ENCODE data around the gene OR5H2. TPM values are rescaled to one million over a fixed set of nuclear protein-coding genes. Genes with fewer than 3 reads are reported as not detected.
A peak's percentile ranks its signal among the peaks of the same experiment; 100 is the strongest.

OR5H2 gene
- total RNA-seq, 1 donor from 2014 or later, result not detected

DNA sequence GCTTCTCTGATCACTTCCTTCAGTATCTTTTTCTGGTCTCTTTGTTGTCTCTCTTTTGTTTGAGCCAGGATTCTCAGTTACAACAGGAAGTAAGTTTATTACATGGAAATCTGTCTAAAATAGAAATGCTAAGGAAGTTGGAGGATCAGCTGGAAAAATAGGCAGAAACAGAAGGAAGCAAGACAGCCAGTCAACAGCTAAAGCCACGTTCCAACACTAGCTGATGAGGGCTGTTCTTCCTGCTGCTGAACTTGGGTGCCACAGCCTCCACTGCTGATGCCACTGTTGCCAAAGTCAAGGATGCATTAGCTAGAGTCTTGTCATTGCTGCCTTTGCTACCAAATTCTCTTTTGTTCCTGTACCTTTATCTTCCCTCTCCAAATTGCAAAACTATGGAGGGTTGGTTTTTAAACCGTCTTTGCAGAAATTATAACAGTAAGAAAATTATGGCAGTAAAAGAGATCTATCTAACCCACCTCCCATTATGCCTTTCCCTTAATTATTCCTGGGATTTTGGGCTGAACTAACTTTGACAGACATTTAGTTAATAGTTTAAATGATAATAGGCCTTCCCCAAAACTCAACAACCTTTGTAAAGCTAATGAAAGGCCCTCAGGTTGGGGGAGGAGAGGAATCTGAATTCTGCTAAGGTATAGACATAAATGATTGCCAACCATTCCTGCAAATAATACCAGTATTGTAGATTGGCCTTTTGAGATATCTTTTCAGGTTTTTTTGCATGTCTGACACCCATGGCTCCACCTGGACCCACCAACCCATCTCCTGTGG lies 44.0 kb downstream of the OR5H2 start:
- Mint-ChIP-seq H3K4me1 (peaks cover 9% of the 10 kb centered on the region), H3K27me3 (ENCODE audit: low read depth) (peaks cover 16% of the 10 kb centered on the region), H3K4me3 (no peak overlapping the region), H3K27ac (no peak overlapping the region), H3K36me3 (no peaks in the 10 kb centered on the region), H3K9me3 (no peaks in the 10 kb centered on the region)
- TF ChIP-seq, protein P1, sequence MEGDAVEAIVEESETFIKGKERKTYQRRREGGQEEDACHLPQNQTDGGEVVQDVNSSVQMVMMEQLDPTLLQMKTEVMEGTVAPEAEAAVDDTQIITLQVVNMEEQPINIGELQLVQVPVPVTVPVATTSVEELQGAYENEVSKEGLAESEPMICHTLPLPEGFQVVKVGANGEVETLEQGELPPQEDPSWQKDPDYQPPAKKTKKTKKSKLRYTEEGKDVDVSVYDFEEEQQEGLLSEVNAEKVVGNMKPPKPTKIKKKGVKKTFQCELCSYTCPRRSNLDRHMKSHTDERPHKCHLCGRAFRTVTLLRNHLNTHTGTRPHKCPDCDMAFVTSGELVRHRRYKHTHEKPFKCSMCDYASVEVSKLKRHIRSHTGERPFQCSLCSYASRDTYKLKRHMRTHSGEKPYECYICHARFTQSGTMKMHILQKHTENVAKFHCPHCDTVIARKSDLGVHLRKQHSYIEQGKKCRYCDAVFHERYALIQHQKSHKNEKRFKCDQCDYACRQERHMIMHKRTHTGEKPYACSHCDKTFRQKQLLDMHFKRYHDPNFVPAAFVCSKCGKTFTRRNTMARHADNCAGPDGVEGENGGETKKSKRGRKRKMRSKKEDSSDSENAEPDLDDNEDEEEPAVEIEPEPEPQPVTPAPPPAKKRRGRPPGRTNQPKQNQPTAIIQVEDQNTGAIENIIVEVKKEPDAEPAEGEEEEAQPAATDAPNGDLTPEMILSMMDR (IDR thresholded peaks at IDR 0.05; ENCODE audit: unreplicated experiment), result no peak
- no peak for DNase-seq (ENCODE audit: low spot score in 2 of 2, unreplicated experiment in 2 of 2)

DNA sequence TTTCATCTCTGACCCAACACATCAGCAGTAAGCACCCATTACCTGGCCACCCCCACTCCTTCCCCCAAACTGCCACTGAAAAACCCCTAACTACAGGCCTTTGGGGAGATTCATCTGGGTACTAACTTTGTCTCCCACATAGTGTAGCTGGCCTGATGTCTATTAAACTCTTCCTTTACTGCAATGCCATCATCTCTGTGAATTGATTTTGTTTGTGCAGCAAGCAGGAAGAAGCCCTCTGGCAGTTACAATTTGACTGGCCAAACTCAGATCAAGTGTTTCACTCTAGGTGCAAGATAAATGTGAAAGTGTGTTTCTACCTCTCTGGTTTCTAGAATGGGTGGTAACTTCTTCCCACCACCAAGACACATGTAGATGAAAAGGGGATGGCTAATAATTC lies 44.6 kb downstream of the OR5H2 start:
- TF ChIP-seq, protein P1 (IDR thresholded peaks at IDR 0.05; ENCODE audit: unreplicated experiment), result no peak
- Mint-ChIP-seq H3K4me1 (peaks cover 9% of the 10 kb centered on the region), H3K4me3 (no peak overlapping the region), H3K27me3 (ENCODE audit: low read depth) (peaks cover 23% of the 10 kb centered on the region), H3K27ac (no peak overlapping the region), H3K9me3 (no peaks in the 10 kb centered on the region), H3K36me3 (no peaks in the 10 kb centered on the region)
- no peak for DNase-seq (ENCODE audit: low spot score in 2 of 2, unreplicated experiment in 2 of 2)

DNA sequence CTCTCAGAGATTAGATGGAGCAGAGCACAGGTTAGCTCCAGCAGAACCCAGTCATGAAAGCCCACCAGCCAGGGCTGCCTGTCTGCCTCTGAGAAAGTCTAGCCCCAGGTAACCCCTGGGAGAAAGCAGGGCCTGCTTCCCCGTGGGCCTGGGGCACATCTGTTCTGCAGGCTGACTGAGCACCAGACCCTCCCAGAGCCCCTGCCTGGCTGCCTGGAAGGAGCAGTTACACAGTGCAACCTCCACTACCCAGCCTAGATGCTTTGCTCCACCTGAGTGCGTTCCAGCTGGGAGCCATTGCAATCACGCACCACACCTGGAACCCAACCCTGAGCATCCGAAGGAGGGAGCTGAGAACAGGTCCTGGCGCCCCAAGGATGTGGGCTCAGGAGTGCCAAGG lies 46.6 kb downstream of the OR5H2 start:
- Mint-ChIP-seq H3K9me3 (no peaks in the 10 kb centered on the region), H3K36me3 (no peaks in the 10 kb centered on the region), H3K4me3 (no peak overlapping the region), H3K27me3 (ENCODE audit: low read depth) (peaks cover 35% of the 10 kb centered on the region), H3K27ac (no peak overlapping the region), H3K4me1 (peaks cover 9% of the 10 kb centered on the region)
- no peak for DNase-seq (ENCODE audit: low spot score in 2 of 2, unreplicated experiment in 2 of 2)
- TF ChIP-seq, protein P1 (IDR thresholded peaks at IDR 0.05; ENCODE audit: unreplicated experiment), result no peak

DNA sequence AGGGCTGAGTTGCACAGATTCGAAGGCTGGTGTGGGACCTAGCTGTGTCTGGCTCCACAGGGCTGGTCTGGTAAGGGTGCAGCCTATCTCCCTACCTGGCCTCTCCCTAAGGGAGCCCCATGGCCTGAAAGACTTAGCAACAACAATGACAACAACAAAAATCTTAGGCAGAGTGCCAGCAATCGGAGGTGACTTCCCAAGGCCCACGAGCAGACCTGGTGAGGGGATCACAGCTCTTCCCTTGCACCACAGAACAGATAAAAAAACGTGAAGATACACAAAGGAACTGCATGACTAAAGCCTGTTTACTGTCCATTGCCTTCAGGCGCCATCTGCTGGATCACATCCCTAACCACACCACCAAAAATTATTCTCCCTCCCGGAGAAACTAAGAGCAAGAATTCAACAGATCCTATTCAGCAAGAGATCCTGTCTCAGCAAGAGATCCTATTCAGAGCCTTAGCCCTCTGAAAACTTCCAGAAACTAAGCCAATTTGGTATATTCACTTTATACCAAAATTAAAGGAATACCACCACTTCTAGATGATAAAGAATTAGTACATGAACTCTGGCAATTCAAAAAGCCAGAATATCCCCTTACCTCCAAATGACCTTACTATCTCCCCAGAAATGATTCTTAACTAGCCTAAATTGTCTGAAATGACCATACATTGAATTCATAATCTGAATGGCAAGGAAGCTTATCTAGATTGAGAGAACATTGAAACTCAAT lies 47.3 kb downstream of the OR5H2 start:
- H3K27ac Mint-ChIP-seq, result no peak overlapping the region
- DNase-seq (ENCODE audit: low spot score in 2 of 2, unreplicated experiment in 2 of 2), result peak in 1 of 2 experiments; percentile 45
- no peaks in the 10 kb centered on the region for H3K36me3 Mint-ChIP-seq
- H3K4me1 Mint-ChIP-seq, result peaks cover 9% of the 10 kb centered on the region
- H3K9me3 Mint-ChIP-seq, result no peaks in the 10 kb centered on the region
- TF ChIP-seq, protein P1 (IDR thresholded peaks at IDR 0.05; ENCODE audit: unreplicated experiment), result peak; percentile 55
- peaks cover 39% of the 10 kb centered on the region for H3K27me3 Mint-ChIP-seq (ENCODE audit: low read depth)
- no peak overlapping the region for H3K4me3 Mint-ChIP-seq

DNA sequence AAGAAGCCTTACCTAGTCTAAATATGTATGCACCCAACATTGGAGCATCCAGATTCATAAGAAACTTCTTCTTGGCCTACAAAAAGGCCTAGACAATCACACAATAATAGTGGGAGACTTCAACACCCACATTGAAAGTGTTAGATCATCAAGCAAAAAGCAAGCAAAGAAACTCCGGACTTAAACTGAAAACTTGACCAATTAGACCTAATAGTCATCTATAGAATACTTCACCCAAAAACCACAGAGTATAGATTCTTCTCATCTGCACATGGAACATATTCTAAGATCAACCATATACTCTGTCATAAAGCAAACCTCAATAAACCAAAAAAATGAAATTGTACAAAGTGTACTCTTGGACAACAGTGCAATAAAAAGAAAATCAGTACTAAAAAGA lies 49.0 kb downstream of the OR5H2 start:
- H3K4me3 Mint-ChIP-seq, result no peak overlapping the region
- H3K9me3 Mint-ChIP-seq, result no peaks in the 10 kb centered on the region
- no peak overlapping the region for H3K27ac Mint-ChIP-seq

More for the DNA sequence above, 49.0 kb downstream of the OR5H2 start:
- Mint-ChIP-seq H3K4me1 (no peaks in the 10 kb centered on the region), H3K36me3 (no peaks in the 10 kb centered on the region), H3K27me3 (ENCODE audit: low read depth) (peaks cover 43% of the 10 kb centered on the region)
- TF ChIP-seq, protein P1 (IDR thresholded peaks at IDR 0.05; ENCODE audit: unreplicated experiment), result no peak
- no peak for DNase-seq (ENCODE audit: low spot score in 2 of 2, unreplicated experiment in 2 of 2)

Other genes with a start within 250 kb of the OR5H2 start
- gene GABRR3, start 247.2 kb upstream of the OR5H2 start, total RNA-seq, result not detected in 3 replicates
- gene OR5AC2, start 195.3 kb upstream of the OR5H2 start, total RNA-seq, result not detected in 3 replicates
- gene OR5H1, start 151.8 kb upstream of the OR5H2 start, total RNA-seq, result not detected in 3 replicates
- gene OR5H14, start 135.0 kb upstream of the OR5H2 start, total RNA-seq, result not detected in 3 replicates
- gene OR5H15, start 115.8 kb upstream of the OR5H2 start, total RNA-seq, result not detected in 3 replicates
- not detected in 3 replicates for gene OR5H6, start 18.3 kb upstream of the OR5H2 start, total RNA-seq
- not detected in 3 replicates for gene OR5K4, start 71.3 kb downstream of the OR5H2 start, total RNA-seq
- not detected in 3 replicates for gene OR5K3, start 108.2 kb downstream of the OR5H2 start, total RNA-seq
- not detected in 3 replicates for gene OR5K1, start 180.7 kb downstream of the OR5H2 start, total RNA-seq
- gene OR5K2, start 215.2 kb downstream of the OR5H2 start, total RNA-seq, result not detected in 3 replicates
- 73.6 to 89.0 TPM (median 87.2 TPM) in 3 replicates for gene CLDND1, start 240.4 kb downstream of the OR5H2 start, total RNA-seq
- gene GPR15, start 249.5 kb downstream of the OR5H2 start, total RNA-seq, result not detected in 3 replicates

All from mesothelial cell of epicardium (in vitro differentiated cells).